ENCODE results near the gene FMO3. TPM values are rescaled to one million over a fixed set of nuclear protein-coding genes. Genes with fewer than 3 reads are reported as not detected.

The FMO3 gene
- polyA plus RNA-seq, 1 donor (not counting 4 experiments of a cell fraction or from before 2014, with no cell fraction given), result not detected

DNA sequence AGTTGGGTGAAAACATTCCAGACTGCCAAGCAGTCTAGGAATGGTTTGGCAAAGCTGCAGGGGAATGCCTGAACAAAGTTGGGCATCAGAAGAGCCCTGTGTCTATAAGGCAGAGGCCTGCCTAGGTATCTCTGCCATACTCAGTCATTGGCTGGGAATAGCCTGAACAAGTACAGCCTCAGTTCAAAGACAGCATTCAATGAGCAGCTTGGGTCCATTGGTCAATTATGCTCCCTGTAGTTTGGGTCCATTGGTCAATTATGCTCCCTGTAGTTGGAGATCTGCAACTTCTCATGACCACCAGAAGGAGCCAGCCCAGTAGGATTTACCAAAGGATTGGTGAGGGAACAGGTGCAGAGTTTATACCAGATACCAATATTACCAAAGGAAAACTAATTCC, 31.6 kb downstream of the FMO3 start:
- Histone ChIP-seq H2AFZ (ENCODE audit: control insufficient read depth, low read length) (no peak overlapping the region), H3K9me1 (ENCODE audit: control insufficient read depth, extremely low read depth, insufficient read depth, low read length) (no peaks in the 10 kb centered on the region), H4K20me1 (ENCODE audit: control insufficient read depth, extremely low read depth, insufficient read depth, low read length) (no peaks in the 10 kb centered on the region), H3K4me2 (ENCODE audit: control insufficient read depth, extremely low read depth, insufficient read depth, low read depth, low read length) (no peak overlapping the region), H3K9me3 (ENCODE audit: control insufficient read depth, low read depth, low read length) (no peaks in the 10 kb centered on the region), H3K27me3 (ENCODE audit: control insufficient read depth, extremely low read depth, insufficient read depth, low read length) (no peaks in the 10 kb centered on the region), H3K36me3 (ENCODE audit: control insufficient read depth in 2 of 2, extremely low read depth in 1 of 2, insufficient read depth in 2 of 2, low read length in 2 of 2) (no peaks in the 10 kb centered on the region), H3K27ac (ENCODE audit: control insufficient read depth, insufficient read depth, low read length) (no peak overlapping the region), H3K4me3 (ENCODE audit: control insufficient read depth in 2 of 3, extremely low read depth in 1 of 3, insufficient read depth in 2 of 3, low read depth in 1 of 3, low read length in 3 of 3) (no peak overlapping the region), H3K9ac (ENCODE audit: control insufficient read depth, extremely low read depth, insufficient read depth, low read length) (no peak overlapping the region), H3K79me2 (ENCODE audit: control insufficient read depth, insufficient read depth, low read length) (no peaks in the 10 kb centered on the region), H3K4me1 (ENCODE audit: control insufficient read depth, extremely low read depth, insufficient read depth, low read length) (peaks cover 4% of the 10 kb centered on the region)
- no peak for FAIRE-seq
- TF ChIP-seq, protein P1, sequence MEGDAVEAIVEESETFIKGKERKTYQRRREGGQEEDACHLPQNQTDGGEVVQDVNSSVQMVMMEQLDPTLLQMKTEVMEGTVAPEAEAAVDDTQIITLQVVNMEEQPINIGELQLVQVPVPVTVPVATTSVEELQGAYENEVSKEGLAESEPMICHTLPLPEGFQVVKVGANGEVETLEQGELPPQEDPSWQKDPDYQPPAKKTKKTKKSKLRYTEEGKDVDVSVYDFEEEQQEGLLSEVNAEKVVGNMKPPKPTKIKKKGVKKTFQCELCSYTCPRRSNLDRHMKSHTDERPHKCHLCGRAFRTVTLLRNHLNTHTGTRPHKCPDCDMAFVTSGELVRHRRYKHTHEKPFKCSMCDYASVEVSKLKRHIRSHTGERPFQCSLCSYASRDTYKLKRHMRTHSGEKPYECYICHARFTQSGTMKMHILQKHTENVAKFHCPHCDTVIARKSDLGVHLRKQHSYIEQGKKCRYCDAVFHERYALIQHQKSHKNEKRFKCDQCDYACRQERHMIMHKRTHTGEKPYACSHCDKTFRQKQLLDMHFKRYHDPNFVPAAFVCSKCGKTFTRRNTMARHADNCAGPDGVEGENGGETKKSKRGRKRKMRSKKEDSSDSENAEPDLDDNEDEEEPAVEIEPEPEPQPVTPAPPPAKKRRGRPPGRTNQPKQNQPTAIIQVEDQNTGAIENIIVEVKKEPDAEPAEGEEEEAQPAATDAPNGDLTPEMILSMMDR (optimal IDR thresholded peaks at IDR 0.05 in 1 of 3, IDR thresholded peaks at IDR 0.05 in 1 of 3, conservative IDR thresholded peaks at IDR 0.05 in 1 of 3; ENCODE audit: extremely low read depth in 1 of 3, insufficient read depth in 2 of 3, low read length in 3 of 3), result no peak
- TF ChIP-seq EZH2 (IDR thresholded peaks at IDR 0.05; ENCODE audit: low read length), result no peak
- no peak for DNase-seq (ENCODE audit: low read depth, low spot score)
- dilution Hi-C loops (cut with MboI; ENCODE audit: extremely low pct_ligation_motif_present, low sequenced_read_pairs), result no loop called here

DNA sequence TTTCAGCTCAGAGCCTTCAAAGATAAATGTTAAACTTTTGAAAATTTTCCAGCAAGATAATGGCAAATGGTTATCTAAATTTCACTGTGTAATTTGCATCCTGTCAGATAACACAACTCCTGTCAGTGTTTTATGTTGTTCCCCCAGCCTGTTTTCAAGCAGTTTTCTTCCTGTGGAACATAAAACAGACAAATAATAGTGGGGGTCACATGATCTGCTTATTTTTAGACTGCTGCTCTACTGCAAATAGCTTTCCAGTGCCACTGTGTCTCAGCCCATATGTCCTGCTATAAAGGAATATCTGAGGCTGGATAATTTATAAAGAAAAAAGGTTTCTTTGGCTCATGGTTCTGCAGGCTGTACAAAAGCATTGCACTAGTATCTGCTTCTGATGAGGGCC, 32.2 kb downstream of the FMO3 start:
- no peaks in the 10 kb centered on the region for H3K9me1 ChIP-seq (ENCODE audit: control insufficient read depth, extremely low read depth, insufficient read depth, low read length)
- H3K4me2 ChIP-seq (ENCODE audit: control insufficient read depth, extremely low read depth, insufficient read depth, low read depth, low read length), result no peak overlapping the region
- H3K4me3 ChIP-seq (ENCODE audit: control insufficient read depth in 2 of 3, extremely low read depth in 1 of 3, insufficient read depth in 2 of 3, low read depth in 1 of 3, low read length in 3 of 3), result no peak overlapping the region
- H3K36me3 ChIP-seq (ENCODE audit: control insufficient read depth in 2 of 2, extremely low read depth in 1 of 2, insufficient read depth in 2 of 2, low read length in 2 of 2), result no peaks in the 10 kb centered on the region
- dilution Hi-C loops (cut with MboI; ENCODE audit: extremely low pct_ligation_motif_present, low sequenced_read_pairs), result no loop called here
- no peak for DNase-seq (ENCODE audit: low read depth, low spot score)
- peaks cover 4% of the 10 kb centered on the region for H3K4me1 ChIP-seq (ENCODE audit: control insufficient read depth, extremely low read depth, insufficient read depth, low read length)
- no peaks in the 10 kb centered on the region for H3K9me3 ChIP-seq (ENCODE audit: control insufficient read depth, low read depth, low read length)
- H3K9ac ChIP-seq (ENCODE audit: control insufficient read depth, extremely low read depth, insufficient read depth, low read length), result no peak overlapping the region
- H3K27ac ChIP-seq (ENCODE audit: control insufficient read depth, insufficient read depth, low read length), result no peak overlapping the region
- H3K27me3 ChIP-seq (ENCODE audit: control insufficient read depth, extremely low read depth, insufficient read depth, low read length), result no peaks in the 10 kb centered on the region
- no peak overlapping the region for H2AFZ ChIP-seq (ENCODE audit: control insufficient read depth, low read length)
- TF ChIP-seq, protein P1 (optimal IDR thresholded peaks at IDR 0.05 in 1 of 3, IDR thresholded peaks at IDR 0.05 in 1 of 3, conservative IDR thresholded peaks at IDR 0.05 in 1 of 3; ENCODE audit: extremely low read depth in 1 of 3, insufficient read depth in 2 of 3, low read length in 3 of 3), result no peak
- no peak for TF ChIP-seq EZH2 (IDR thresholded peaks at IDR 0.05; ENCODE audit: low read length)
- no peaks in the 10 kb centered on the region for H4K20me1 ChIP-seq (ENCODE audit: control insufficient read depth, extremely low read depth, insufficient read depth, low read length)
- no peak for FAIRE-seq
- H3K79me2 ChIP-seq (ENCODE audit: control insufficient read depth, insufficient read depth, low read length), result no peaks in the 10 kb centered on the region

Data from keratinocyte (primary cell).